ENCODE measurements around the gene RNF182. TPM values are rescaled to one million over a fixed set of nuclear protein-coding genes. Genes with fewer than 3 reads are reported as not detected.

RNF182 gene
- total RNA-seq, 4 donors from 2014 or later: 0.40 to 0.50 (median 0.45) TPM; not detected in 1

DNA sequence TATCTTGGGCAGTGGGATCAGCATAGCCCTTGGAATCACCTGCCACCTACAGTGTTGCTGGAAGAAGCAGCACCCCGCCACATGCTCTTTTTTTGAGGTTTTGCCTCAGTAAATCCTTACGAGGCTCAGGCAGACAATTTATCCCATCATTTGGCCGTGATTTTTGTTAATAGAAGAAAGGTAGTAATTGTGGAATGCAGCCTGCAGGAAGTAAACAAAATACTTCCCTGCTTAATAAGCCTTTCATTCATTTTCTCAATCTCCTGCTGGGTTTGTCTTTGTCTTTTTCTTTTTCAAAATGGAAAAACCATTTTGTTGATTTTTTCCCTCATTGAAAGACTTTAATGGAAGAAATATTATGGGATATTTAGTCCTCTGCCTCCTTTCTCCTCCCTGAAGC is 99.1 kb downstream of the RNF182 start:
- Histone ChIP-seq H3K4me1 (no peaks in the 10 kb centered on the region), H3K36me3 (no peaks in the 10 kb centered on the region), H3K27ac (replicated peaks in 1 of 4) (no peak overlapping the region), H3K9me3 (no peaks in the 10 kb centered on the region), H3K27me3 (peaks cover 0 to 6% (median 0%) of the 10 kb centered on the region in 4 donors), H3K4me3 (no peak overlapping the region)
- 68% methylated on average over 3 of the region's 3 CpGs for WGBS
- TF ChIP-seq, protein P1, sequence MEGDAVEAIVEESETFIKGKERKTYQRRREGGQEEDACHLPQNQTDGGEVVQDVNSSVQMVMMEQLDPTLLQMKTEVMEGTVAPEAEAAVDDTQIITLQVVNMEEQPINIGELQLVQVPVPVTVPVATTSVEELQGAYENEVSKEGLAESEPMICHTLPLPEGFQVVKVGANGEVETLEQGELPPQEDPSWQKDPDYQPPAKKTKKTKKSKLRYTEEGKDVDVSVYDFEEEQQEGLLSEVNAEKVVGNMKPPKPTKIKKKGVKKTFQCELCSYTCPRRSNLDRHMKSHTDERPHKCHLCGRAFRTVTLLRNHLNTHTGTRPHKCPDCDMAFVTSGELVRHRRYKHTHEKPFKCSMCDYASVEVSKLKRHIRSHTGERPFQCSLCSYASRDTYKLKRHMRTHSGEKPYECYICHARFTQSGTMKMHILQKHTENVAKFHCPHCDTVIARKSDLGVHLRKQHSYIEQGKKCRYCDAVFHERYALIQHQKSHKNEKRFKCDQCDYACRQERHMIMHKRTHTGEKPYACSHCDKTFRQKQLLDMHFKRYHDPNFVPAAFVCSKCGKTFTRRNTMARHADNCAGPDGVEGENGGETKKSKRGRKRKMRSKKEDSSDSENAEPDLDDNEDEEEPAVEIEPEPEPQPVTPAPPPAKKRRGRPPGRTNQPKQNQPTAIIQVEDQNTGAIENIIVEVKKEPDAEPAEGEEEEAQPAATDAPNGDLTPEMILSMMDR (IDR thresholded peaks at IDR 0.05): no peak
- TF ChIP-seq POLR2A (IDR thresholded peaks at IDR 0.05; ENCODE audit: low read depth): no peak
- TF ChIP-seq EP300 (IDR thresholded peaks at IDR 0.05): no peak
- no peak for TF ChIP-seq POLR2AphosphoS5 (IDR thresholded peaks at IDR 0.05)
- DNase-seq (ENCODE audit: extremely low spot score): no peak
- intact Hi-C loops (cut with DNase I): no loop called here

DNA sequence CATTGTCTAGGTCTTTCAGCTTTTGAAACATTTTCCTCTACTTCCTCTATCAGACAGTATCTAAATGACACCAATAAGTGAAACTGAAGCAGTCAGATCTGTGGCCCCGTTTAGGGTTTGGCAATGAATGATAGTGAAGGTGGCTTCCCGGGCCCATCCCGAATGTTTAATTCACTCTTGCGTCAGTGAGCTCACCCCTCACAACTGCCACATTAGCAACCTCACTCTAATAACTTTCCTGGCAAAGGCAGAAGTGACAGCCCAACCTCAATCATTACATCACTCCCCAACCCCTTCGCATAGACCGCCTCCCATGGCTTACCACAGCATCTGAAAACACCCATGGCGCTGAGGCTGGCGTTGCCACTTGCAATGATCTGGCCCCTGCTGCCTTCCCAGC is 100.4 kb downstream of the RNF182 start:
- Histone ChIP-seq H3K4me3 (no peak overlapping the region), H3K4me1 (no peaks in the 10 kb centered on the region), H3K36me3 (no peaks in the 10 kb centered on the region), H3K27ac (replicated peaks in 1 of 4) (no peak overlapping the region), H3K9me3 (no peaks in the 10 kb centered on the region), H3K27me3 (peaks cover 0 to 12% (median 0%) of the 10 kb centered on the region in 4 donors)
- intact Hi-C loops (cut with DNase I): no loop called here
- DNase-seq (ENCODE audit: extremely low spot score): no peak
- TF ChIP-seq POLR2AphosphoS5 (IDR thresholded peaks at IDR 0.05) (no peak), EP300 (IDR thresholded peaks at IDR 0.05) (no peak), POLR2A (IDR thresholded peaks at IDR 0.05; ENCODE audit: low read depth) (no peak)
- TF ChIP-seq, protein P1 (IDR thresholded peaks at IDR 0.05): no peak
- WGBS: 79% methylated on average over 8 of the region's 8 CpGs

- H3K4me1 ChIP-seq: no peaks in the 10 kb centered on the region
- intact Hi-C loops (cut with DNase I): no loop called here
- DNase-seq (ENCODE audit: extremely low spot score): no peak
- 69% methylated on average over 8 of the region's 9 CpGs for WGBS
- no peak overlapping the region for H3K27ac ChIP-seq (replicated peaks in 1 of 4)
- no peaks in the 10 kb centered on the region for H3K36me3 ChIP-seq
- no peak overlapping the region for H3K4me3 ChIP-seq
- TF ChIP-seq POLR2A (IDR thresholded peaks at IDR 0.05; ENCODE audit: low read depth): no peak
- TF ChIP-seq, protein P1 (IDR thresholded peaks at IDR 0.05): no peak
- TF ChIP-seq EP300 (IDR thresholded peaks at IDR 0.05): no peak
- no peak for TF ChIP-seq POLR2AphosphoS5 (IDR thresholded peaks at IDR 0.05)
- no peaks in the 10 kb centered on the region for H3K9me3 ChIP-seq
- H3K27me3 ChIP-seq: peaks cover 0 to 12% (median 0%) of the 10 kb centered on the region in 4 donors
Measured at GRCh38 chr6:14026831-14027539, 102.2 kb downstream of the RNF182 start.

DNA sequence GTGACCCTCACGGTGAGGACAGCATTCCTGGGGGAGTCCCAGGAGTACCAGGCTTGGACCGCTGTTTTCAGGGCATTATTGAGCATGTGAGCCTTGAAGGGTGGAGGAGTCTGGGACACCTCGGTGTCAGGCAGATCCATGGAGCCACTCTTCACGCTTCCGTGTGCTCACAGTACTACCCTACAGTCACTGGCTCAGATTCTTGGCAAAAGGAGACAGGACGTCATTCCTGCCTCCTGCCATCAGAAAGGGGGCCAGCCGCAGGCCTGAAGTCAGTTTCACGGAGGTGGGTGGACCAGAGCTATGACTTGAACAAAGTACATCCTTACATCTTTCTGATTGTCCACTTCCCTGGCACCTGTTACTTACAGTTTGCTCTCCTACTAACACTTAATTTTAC is 103.9 kb downstream of the RNF182 start:
- 82% methylated on average over 8 of the region's 8 CpGs for WGBS
- no peaks in the 10 kb centered on the region for H3K36me3 ChIP-seq
- no peak for DNase-seq (ENCODE audit: extremely low spot score)
- no peaks in the 10 kb centered on the region for H3K9me3 ChIP-seq
- H3K27ac ChIP-seq (replicated peaks in 1 of 4): no peak overlapping the region
- peaks cover 0 to 27% (median 0%) of the 10 kb centered on the region in 4 donors for H3K27me3 ChIP-seq
- H3K4me1 ChIP-seq: no peaks in the 10 kb centered on the region
- intact Hi-C loops (cut with DNase I): no loop called here
- H3K4me3 ChIP-seq: no peak overlapping the region
- TF ChIP-seq POLR2AphosphoS5 (IDR thresholded peaks at IDR 0.05) (no peak), EP300 (IDR thresholded peaks at IDR 0.05) (no peak), POLR2A (IDR thresholded peaks at IDR 0.05; ENCODE audit: low read depth) (no peak)
- TF ChIP-seq, protein P1 (IDR thresholded peaks at IDR 0.05): no peak

Measured in esophagus muscularis mucosa (tissue), 4 donors.